Stimulated activated CD4-positive, alpha-beta T cell treated with anti-CD3 and anti-CD28 coated beads, TNF-alpha, amount 100 ng/mL, for 48 hours (primary cell): ENCODE measurements around the gene LEMD2.

ENCODE experiments used
- DNase-seq, 3 donors: peaks; one replicate each; pipeline ENCODE4 v3.0.0-alpha.2; 2020; ENCODE audit warnings: low read depth in 3 of 3

LEMD2 gene

GRCh38 chr6:33819021-33819420, 30.1 kb upstream of the LEMD2 start:
- no peak for DNase-seq

DNA sequence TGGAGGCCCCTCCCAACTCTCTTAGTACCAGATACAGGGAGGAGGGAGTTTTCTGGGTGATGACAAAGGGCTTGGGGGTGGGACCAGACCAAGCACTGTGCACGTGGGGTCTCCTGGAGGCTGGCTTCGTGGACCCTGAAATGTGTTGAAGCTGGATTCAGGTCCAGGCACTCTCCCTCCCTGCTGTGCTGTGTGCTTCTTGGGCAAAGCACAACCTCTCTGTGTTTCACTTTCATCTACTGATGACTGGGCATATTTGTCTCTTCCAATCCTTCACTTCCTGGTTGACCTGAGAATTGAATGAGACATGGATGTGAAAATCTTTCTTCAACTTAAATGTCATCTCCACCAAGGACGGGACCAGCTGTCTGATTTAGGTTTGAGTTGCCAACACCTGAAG, 29.4 kb upstream of the LEMD2 start:
- no peak for DNase-seq

DNA sequence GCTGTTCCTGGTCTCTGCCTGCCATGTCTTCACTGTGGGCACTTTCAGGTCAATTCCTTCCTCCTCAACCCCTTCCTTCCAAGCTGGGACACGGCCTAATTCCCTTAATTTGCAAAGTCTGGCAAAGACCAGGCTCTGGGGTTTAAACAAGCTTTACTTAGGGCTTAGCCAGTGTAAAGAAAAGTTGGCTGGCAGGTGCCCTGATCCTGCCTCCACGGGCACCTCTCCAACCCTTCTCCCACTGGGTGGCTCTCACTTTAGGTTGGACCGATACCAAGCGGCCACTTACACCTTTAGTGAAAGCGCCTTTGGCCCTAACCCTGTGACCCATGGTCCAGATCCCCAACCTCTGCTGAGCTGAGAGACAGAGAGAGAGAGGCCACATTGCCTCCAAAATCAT, 28.6 kb upstream of the LEMD2 start:
- no peak for DNase-seq

DNA sequence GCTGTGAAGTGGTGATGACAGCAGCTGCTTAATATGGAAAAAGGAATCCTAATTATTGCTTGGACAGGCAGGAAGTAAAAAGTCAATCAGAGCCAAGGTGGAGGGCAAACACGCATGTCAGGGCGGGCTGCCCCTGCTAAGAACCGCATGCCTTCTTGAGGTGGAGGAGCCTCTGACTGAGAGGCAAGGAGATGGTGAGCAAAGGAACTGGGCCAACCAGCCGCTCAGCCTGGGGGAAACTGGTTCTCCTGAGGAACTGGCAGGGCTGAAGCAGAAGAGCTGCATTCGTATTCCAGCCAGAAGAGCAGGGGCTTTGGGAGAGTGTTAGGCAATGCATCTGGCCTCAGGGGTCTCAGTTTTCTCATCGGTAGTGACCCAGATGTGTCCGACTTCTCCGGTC, 28.0 kb upstream of the LEMD2 start:
- DNase-seq = no peak

DNA sequence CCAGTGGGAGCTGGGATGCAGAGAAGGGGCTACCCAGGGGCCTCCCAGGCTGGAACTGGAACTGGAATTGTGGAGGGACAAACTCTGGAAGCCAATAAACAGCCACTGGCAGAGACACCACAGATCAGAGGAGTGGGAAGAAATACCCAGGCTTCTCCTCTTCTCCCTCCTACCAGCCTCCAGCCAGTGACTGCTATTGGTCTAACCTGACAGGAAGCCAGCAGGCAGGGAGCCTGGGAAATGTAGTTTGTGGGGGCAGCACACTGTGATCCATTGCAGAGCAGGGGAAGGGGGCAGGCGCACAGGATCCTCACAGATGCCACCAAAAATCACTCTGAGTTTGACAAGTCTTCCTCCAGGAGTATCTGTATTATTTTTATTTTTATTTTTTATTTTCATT, 26.9 kb upstream of the LEMD2 start:
- no peak for DNase-seq

- no peak for DNase-seq
Measured at GRCh38 chr6:33813990-33814985, 25.4 kb upstream of the LEMD2 start.

DNA sequence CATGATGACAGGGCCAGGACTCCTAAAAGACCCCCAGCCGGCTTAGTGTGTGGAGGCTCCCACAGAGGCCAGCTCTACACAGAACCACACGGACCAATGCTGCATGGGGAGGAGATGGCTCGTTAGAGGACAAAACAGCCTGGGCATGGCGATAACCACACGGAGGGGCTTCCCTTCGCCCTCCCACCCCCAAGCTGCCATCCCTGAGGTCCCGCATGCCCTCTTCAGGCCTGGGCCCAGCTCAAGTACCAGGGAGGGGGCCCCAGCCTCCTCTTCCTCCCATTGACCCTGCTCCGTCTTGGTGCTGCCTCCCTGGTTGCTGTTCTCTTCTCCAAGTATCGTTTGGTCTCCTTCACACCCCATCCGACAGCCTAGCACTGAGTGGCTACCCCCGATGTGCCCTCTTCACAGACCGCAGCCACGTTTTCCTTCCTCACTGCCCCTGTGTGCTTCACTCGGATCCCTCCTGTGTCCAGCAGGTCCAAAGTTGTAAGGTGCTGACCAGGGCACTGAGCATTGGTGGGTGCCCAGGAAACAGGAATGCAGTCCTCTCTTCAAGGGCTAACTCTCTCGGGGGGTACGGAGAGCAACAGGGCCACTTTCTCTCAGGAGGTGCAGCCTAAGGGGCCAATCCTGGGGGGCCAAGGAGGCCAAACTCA, 24.4 kb upstream of the LEMD2 start:
- no peak for DNase-seq

- DNase-seq = peak in 1 of 3 donors; percentile 17
Measured at GRCh38 chr6:33812669-33813068, 23.7 kb upstream of the LEMD2 start.

- no peak for DNase-seq
Measured at GRCh38 chr6:33809594-33809993, 20.7 kb upstream of the LEMD2 start.

- DNase-seq = no peak
Measured at GRCh38 chr6:33808641-33809180, 19.8 kb upstream of the LEMD2 start.

GRCh38 chr6:33807606-33808005, 18.7 kb upstream of the LEMD2 start:
- DNase-seq = no peak

GRCh38 chr6:33806841-33807240, 17.9 kb upstream of the LEMD2 start:
- DNase-seq = no peak

DNA sequence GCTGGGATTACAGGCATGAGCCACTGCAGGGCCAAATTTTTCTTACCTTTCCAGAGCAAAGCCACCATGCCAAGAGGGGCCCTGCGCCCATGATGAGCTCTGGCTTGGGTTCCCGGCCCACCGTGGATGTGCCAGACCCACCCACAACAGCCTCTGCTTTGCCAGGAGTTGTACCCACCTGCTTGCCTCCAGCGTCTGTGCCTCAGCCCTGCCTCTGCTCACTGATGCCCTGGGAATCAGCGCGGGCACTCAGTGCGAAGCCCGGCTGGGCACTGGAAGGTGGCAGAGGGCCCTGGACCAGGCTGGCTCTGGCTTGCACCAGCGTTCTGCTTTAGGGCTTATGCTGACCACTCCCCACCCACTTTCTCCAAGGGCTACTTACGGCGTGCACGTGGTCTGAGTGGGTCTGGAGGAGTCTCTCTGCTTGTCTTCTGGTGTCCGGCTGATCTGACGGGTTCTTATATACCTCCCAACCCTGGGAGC, 14.7 kb upstream of the LEMD2 start, which contains the start of gene MLN:
Gene MLN, minus strand, starts transcription at position 433 of the 483 bp plus-strand sequence. CDS start 2,840 bp downstream, outside the sequence.
- DNase-seq = no peak

DNA sequence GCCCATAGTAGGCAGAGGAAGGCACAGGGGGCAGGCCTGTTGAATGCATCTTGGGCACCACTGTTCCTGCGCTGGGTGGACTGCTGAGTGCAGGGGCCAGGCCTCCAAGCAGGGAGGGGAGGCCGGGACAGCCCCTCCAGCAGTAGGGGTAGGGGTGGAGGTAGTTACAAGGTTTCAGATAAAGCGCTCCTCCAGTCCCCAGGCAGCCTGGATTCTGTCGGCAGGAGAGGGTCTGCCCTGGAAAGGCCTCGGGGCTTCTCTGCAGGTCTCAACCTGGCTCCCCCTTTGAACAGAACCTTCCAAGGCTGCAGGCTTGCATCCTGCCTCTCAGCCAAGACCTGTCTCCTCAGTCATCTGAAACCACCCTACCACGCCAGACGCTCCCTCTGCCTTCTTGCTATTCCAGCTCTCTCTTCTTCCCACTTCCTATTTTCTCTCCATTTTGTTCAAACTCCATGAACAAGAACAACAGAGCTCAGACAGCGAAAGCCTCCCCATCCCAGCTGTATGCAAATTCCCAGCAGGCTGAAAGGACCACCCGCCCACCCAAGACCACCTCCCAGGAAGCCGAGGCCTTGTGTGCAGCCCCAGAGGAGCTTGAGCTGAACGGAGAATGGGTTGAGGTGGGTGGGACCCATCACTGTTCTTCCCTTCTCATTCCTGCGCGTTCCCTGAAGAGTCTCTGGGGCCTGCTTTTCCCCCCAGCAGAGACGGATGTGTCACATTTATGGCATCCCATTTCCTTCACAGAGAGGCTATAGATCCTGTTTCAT, 13.4 kb upstream of the LEMD2 start:
- no peak for DNase-seq

DNA sequence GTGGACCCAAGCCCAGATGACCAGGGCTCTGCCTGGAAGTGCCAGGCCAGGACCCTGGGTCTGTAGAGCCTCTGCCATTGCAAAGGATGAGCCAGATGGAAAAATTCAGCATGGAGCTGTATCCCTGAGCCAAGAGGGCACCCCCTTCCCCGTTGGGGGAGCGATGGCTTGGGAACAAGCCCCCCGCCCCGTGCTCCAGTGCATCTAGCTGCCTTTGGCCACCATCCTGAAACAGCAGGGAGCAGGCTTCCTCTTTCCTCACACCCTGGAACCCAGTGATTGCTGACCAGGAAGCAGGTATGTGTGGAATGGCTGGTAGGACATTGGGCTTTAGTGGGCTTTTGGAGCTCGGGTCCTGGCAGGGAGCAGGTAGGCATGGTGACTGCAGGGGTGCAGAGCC, 12.7 kb upstream of the LEMD2 start:
- DNase-seq = no peak

DNA sequence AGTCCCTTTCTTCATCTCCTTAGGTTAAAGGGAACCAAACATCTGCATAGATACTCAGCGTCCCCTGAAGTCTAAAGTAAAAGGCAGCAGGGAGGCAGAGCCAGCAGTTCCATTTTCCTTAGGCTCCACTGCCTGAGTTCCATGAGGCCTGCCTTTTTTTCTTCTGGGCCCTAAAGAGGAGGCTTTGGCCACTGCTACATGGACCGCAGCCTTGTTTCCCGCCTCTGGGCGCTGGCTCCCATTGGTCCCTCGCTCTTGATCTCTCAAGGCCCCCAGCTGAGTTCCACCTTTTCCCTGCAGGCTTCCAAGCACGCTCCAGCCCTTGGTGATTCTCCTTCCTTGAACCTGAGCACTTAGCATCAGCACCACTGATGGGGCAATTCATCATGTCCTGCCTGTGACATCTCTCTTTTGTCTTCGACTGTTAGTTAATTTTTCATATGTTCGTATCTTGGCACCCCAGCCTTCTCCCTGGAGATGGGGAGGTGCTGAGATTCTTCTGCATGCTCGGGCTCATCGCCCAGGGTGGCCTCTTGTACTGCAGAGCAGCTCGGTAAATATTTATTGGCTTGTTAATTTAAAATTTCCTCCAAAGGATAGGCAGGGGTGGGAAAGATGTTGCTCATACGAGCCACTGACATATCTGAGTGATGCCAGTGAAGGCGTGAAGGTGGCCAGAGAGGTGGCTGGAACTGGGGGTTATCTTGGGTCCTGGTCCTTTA, 11.5 kb upstream of the LEMD2 start:
- no peak for DNase-seq

GRCh38 chr6:33799454-33800113, 10.7 kb upstream of the LEMD2 start:
- DNase-seq = no peak

DNA sequence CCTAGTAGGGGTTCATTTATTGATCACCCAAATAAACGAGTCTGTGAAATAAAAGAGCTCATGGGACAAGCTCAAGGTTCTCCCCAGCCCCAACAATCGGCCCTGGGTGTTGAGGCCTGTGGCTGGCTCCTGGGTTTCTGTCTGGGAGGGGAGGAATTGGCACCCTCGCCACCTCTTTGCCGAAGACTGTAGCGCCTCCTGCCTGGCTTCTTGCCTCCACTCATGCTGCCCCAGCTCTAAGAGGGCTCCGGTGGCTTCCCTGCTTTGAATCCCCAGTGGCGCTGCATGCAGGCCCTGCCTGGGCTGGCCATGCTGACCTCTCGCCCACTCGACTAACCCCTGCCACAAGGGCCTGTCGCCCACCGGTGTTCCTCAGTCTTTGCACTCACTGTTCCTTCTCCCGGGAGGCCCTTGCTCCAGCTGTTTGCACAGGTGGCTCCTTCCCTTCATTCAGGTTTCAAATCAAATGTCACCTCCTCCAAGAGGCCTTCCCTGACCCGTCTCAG, 9.5 kb upstream of the LEMD2 start:
- no peak for DNase-seq

DNA sequence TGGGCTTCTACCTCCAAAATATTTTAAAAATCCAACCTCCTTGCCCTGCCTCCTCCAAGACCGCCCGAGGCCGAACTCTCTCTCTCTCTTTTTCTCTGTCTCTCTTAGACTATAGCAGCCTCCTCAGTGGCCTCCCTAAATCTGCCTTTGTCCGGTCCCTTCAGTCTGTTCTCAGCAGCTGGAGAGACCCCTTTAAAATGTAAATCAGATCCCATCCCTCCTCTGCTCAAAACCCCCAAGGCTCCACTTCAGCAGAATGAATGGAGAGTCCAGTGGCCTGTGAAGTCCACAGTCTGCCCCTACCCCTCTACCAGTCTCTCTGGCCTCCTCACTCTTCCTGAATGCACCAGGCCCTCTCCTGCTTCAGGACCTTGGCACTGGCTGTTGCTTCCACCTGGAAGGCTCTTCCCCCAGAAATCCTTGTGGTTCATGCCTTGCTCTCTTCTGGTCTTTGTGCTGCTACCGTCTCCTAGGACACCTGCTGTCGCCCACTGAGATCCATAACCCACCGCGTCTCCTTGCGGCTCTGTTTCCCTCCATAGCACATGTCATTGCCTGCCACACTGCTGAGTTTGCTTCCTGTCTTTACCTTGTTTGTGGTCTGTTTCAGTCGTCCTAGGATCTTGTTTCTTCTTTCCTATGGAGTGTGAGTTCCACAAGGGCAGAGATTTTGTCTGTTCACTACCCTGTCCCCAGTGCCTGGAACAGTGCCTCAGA, 8.9 kb upstream of the LEMD2 start:
- DNase-seq = no peak
